ENCODE results near the gene PFKFB3.

- TF ChIP-seq CREB5 (CRISPR knock-in tag; IDR thresholded peaks at IDR 0.05; ENCODE audit: low read depth): no peak
- no peak for TF ChIP-seq ZFP3 (CRISPR knock-in tag; IDR thresholded peaks at IDR 0.05)
- TF ChIP-seq PATZ1 (CRISPR knock-in tag; IDR thresholded peaks at IDR 0.05; ENCODE audit: borderline replicate concordance): no peak
Observed at GRCh38 chr10:6250745-6251144, 48.0 kb downstream of the PFKFB3 start.

All from SK-N-SH treated with all-trans-retinoic acid at 6 μM for 48 hours (cell line).